Chondrocyte (in vitro differentiated cells): Measurements from ENCODE around the gene SPTLC2. TPM values are rescaled to one million over a fixed set of nuclear protein-coding genes. Genes with fewer than 3 reads are reported as not detected.
A peak's percentile ranks its signal among the peaks of the same experiment; 100 is the strongest.

ENCODE experiments used
- DNase-seq: peaks from one replicate; pipeline ENCODE4 v3.0.0; 2021; ENCODE audit warnings: mixed read lengths, low spot score
- H3K27ac Mint-ChIP-seq: one replicate; pipeline ENCODE4 v1.8.0; 2021; ENCODE audit warnings: mild to moderate bottlenecking, moderate library complexity, mixed read lengths; ENCODE audit not compliant: unreplicated experiment
- H3K27me3 Mint-ChIP-seq: 2 replicates; pipeline ENCODE4 v1.8.0; 2021; ENCODE audit warnings: low read depth, mixed read lengths
- H3K36me3 Mint-ChIP-seq: 2 replicates; pipeline ENCODE4 v1.8.0; 2021; ENCODE audit warnings: low read depth, mixed read lengths
- H3K4me1 Mint-ChIP-seq: 2 replicates; pipeline ENCODE4 v1.8.0; 2021; ENCODE audit warnings: low read depth, mild to moderate bottlenecking, mixed read lengths
- H3K4me3 Mint-ChIP-seq: one replicate; pipeline ENCODE4 v1.8.0; 2021; ENCODE audit warnings: mild to moderate bottlenecking, moderate library complexity, mixed read lengths; ENCODE audit not compliant: unreplicated experiment
- H3K9me3 Mint-ChIP-seq: 2 replicates; pipeline ENCODE4 v1.8.0; 2021; ENCODE audit warnings: low read depth, mixed read lengths
- total RNA-seq: library from RNA; stranded (reverse); gene quantifications from 3 replicates; pipeline ENCODE4 v1.2.1, GENCODE V29; 2021
- TF ChIP-seq, protein P1 (sequence below): fragments of 200-600 bp; sonication (generic); IDR thresholded peaks from 2 replicates; pipeline ENCODE4 v1.5.0; 2021; ENCODE audit warnings: antibody characterized with exemption, mild to moderate bottlenecking, moderate library complexity

Gene SPTLC2
- total RNA-seq, 1 donor from 2014 or later: 29.1 TPM

DNA sequence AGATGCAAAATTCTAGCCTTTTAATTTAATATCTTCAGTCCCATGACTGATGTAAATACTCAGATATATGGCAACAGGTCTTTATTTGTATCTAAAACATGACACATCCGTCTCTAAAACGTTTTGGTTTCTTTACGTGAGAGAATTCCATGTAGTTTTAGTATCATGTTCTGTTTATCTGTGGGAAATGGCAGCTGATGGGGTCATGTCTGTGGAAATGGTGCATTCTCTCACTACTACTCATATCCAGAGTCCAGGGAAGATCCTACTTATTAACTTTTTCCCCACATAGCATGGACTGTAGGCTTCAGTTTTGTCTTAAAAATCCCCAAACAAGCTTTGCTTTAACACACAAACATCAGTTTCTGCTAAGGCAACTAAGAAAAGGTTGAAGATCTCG is 53.8 kb downstream of the SPTLC2 start:
- no peak for DNase-seq
- Mint-ChIP-seq H3K4me3 (no peak overlapping the region), H3K36me3 (peaks cover 13% of the 10 kb centered on the region), H3K4me1 (peaks cover 36% of the 10 kb centered on the region), H3K27me3 (no peaks in the 10 kb centered on the region), H3K9me3 (no peaks in the 10 kb centered on the region), H3K27ac (peak overlapping the region; percentile 91)
- TF ChIP-seq, protein P1, sequence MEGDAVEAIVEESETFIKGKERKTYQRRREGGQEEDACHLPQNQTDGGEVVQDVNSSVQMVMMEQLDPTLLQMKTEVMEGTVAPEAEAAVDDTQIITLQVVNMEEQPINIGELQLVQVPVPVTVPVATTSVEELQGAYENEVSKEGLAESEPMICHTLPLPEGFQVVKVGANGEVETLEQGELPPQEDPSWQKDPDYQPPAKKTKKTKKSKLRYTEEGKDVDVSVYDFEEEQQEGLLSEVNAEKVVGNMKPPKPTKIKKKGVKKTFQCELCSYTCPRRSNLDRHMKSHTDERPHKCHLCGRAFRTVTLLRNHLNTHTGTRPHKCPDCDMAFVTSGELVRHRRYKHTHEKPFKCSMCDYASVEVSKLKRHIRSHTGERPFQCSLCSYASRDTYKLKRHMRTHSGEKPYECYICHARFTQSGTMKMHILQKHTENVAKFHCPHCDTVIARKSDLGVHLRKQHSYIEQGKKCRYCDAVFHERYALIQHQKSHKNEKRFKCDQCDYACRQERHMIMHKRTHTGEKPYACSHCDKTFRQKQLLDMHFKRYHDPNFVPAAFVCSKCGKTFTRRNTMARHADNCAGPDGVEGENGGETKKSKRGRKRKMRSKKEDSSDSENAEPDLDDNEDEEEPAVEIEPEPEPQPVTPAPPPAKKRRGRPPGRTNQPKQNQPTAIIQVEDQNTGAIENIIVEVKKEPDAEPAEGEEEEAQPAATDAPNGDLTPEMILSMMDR: no peak

DNA sequence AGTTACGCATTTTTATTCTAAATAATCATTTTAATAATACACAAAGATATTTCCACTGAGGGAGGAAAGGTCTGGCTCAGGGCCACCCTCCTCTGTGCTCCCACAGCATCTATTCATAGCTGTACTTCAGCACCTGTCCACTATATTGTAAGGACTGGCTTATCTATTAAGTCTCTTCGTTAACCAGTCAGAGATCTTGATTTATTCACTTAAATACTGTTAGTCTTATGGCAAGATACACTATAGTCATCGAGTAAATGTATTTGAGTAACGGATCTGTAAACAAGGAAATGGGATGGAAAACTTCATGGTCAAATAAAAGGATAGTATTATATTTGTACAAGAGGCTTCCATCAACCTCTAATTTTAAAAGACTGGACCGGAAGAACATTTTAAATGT is 54.6 kb downstream of the SPTLC2 start:
- Mint-ChIP-seq H3K4me1 (peaks cover 42% of the 10 kb centered on the region), H3K9me3 (no peaks in the 10 kb centered on the region), H3K4me3 (no peak overlapping the region), H3K27me3 (no peaks in the 10 kb centered on the region), H3K27ac (peak overlapping the region; percentile 91), H3K36me3 (peaks cover 12% of the 10 kb centered on the region)
- no peak for DNase-seq
- TF ChIP-seq, protein P1: no peak

DNA sequence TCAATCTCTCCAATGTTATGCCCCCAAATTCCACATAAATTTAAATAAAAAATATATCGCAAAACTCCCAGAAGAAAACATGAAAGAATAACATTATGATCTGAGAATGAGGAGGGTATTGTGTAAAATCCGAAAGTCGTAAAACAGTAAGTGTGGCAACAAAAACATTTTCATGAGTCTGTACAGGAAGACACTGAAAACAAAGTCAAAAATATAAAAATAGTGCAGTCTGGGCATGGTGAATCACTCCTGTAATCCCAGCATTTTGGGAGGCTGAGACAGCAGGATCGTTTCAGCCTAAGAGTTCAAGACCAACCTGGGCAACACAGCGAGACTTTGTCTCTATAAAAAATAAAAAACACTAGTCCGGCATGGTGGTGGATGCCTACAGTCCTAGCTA is 57.1 kb downstream of the SPTLC2 start:
- H3K9me3 Mint-ChIP-seq: no peaks in the 10 kb centered on the region
- no peaks in the 10 kb centered on the region for H3K27me3 Mint-ChIP-seq
- peaks cover 33% of the 10 kb centered on the region for H3K4me1 Mint-ChIP-seq
- TF ChIP-seq, protein P1: no peak
- H3K4me3 Mint-ChIP-seq: no peak overlapping the region
- DNase-seq: no peak
- peaks cover 18% of the 10 kb centered on the region for H3K36me3 Mint-ChIP-seq
- H3K27ac Mint-ChIP-seq: peak overlapping the region; percentile 79

DNA sequence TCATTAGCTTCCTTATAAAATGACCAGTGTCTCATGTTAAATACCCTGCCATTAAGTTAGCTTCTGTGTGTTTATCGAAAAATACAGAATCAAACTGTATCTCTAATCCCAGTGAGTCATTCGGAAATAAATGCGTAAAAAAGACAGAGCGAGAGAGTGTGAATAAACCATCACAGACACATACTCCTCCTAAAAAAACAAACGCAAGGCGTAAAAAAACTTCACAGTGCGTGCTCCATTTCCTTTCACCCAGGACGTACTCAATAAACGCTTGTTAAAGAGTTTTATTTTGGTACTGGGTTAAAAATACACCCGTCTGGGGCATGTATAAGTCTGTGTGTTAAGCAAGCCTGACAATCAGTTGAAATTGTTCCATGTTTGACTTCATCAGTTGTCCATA is 59.0 kb downstream of the SPTLC2 start:
- peaks cover 24% of the 10 kb centered on the region for H3K4me1 Mint-ChIP-seq
- peaks cover 19% of the 10 kb centered on the region for H3K36me3 Mint-ChIP-seq
- TF ChIP-seq, protein P1: no peak
- no peak overlapping the region for H3K27ac Mint-ChIP-seq
- no peak for DNase-seq
- H3K4me3 Mint-ChIP-seq: no peak overlapping the region
- H3K27me3 Mint-ChIP-seq: no peaks in the 10 kb centered on the region
- no peaks in the 10 kb centered on the region for H3K9me3 Mint-ChIP-seq

DNA sequence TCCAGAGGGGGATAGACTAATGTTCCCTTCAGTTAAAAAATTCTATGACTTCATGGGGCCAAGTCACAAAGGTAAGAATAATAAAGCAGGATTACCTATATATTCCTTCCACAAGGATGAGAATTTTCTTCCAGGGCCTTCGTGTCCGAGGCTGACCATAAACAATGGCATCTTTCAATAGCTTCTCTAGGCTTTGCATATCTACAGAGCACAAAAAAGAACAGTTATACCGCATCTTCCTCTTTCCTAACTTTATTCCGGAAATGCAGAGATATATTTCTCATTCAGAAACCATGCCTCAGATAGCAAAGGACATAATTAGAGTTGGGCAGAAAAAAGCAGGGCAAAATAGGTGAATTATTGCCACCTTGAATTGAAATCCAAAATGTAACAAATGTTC is 59.5 kb downstream of the SPTLC2 start:
- peaks cover 22% of the 10 kb centered on the region for H3K36me3 Mint-ChIP-seq
- no peak overlapping the region for H3K27ac Mint-ChIP-seq
- TF ChIP-seq, protein P1: no peak
- no peak overlapping the region for H3K4me3 Mint-ChIP-seq
- no peak for DNase-seq
- peaks cover 19% of the 10 kb centered on the region for H3K4me1 Mint-ChIP-seq
- H3K27me3 Mint-ChIP-seq: no peaks in the 10 kb centered on the region
- H3K9me3 Mint-ChIP-seq: no peaks in the 10 kb centered on the region
